GM19455 (cell line): ENCODE measurements around the gene ZNF462.

ENCODE experiments used
- ATAC-seq: cut with Tn5 transposase; IDR thresholded peaks from one replicate; pipeline ENCODE4 v1.9.1; 2021; ENCODE audit not compliant: unreplicated experiment

ZNF462 gene

GRCh38 chr9:106861640-106862109 is 1.3 kb upstream of the ZNF462 start:
- no peak for ATAC-seq

GRCh38 chr9:106862110-106862820 is 701 bp upstream of the ZNF462 start:
- no peak for ATAC-seq

GRCh38 chr9:106864373-106865143 is 1.6 kb downstream of the ZNF462 start:
- no peak for ATAC-seq

DNA sequence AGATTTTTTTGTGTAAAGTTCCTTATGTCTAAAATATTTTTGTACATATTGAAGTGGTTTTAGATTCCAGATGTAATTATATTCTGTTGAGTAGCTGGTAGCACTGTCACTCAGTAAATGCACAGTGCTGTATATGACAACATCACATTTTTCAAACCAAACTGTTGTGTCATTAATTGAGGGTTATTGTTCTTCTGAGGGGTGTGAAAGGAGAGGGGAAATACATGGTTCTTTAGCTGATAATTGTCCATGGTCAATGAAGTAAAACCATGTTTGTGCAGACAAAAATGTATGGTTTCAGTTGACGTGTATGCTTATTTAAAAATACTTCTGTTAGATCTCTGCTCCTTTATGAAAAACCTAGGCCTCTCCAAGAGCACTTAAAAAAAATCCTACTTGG is 3.3 kb downstream of the ZNF462 start:
- no peak for ATAC-seq

DNA sequence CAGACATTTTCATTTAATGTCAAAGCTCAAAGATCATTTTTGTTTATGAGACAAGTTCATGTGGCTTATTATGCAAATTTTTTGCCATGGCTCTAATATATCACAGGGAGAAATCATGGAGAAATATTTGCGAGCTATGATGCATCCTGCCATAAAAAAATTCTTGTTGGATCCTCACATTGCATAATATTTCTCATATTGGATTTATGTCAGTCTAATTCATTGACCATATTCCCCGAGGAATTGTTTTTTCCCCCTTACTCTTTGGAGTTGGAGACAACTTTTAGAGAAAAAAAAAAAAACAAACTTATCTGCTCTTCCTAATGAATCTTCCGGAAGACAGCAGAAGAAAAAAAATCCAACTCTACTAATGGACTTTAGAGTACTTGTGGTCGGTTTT is 4.3 kb downstream of the ZNF462 start:
- no peak for ATAC-seq

DNA sequence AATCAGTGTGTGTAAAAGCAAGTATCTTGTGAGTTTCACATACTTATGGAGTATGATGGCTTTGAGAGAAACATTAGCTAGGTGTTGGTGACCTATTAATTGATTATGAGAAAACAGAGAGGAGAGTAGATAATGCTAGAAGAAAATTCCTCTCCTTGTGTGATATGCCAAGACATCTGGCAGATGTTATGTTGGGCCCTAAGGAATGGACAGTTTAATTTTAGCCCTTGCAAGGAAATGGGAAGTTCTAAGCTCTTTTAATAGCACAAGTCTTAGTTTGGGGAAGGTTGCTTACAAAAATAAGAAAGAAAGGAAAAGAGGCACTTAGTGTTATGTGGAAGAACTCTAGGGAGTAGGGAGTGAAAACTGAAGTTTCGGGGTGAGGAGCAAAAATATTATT is 5.1 kb downstream of the ZNF462 start:
- no peak for ATAC-seq

- no peak for ATAC-seq
Observed at GRCh38 chr9:106868565-106868964, 5.6 kb downstream of the ZNF462 start.

GRCh38 chr9:106869028-106869427 is 6.1 kb downstream of the ZNF462 start:
- ATAC-seq, result no peak

DNA sequence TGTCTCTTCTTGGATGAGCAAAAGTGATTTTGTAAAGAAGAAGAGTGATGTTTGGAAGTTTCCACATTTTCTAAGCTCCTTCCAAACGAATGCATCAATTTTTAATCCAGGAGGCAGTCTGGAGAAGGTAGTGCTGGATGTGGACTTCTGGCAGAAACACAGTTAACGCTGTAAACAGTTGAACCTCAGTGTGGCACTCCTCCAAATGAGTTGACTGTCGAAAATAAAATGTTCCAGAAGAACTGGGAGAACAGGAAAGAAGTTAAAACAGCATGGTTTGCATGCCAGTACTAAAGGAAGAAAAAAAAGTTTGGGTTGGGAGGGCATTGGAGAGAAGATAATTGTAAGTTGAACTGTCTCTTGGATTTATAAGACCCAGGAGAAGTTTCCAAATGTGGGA is 6.5 kb downstream of the ZNF462 start:
- ATAC-seq, result no peak

DNA sequence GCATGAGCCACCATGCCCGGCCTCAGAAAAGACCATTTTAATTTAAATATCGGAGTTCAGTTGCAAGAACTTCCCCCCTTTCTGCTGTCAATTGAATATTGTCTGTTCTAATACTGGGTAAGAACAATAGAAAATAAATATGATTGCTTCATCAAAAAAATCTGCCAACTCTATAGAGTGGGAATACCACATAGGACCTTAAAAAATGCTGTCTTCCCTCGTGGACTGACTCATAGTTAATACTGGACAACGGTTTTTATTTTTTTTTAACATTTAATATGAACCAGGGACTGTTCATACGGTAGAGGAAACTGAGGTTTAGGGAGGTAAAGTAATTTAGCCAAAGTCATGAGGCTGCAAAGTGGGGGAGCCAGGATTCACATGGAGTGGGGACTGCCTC is 9.7 kb downstream of the ZNF462 start:
- ATAC-seq, result no peak

DNA sequence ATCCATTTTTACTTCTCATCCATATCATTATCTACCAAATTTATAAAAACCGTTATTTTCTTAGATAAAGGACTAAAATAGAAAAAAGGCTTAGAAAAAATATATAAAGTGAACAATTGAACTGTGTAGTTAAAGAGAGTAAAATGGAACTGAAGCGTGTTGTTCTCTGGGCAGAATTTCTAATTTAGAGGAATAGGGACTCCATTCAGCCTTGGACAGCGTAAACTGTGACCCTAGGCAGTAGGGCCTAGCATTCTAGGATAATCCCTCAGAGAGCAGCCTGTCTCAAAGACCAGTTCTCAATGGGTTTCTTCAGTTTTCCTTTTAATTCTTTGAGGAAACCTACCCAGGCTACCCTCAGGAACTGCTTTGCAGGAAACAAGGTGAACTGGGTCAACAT is 11.1 kb downstream of the ZNF462 start:
- no peak for ATAC-seq

DNA sequence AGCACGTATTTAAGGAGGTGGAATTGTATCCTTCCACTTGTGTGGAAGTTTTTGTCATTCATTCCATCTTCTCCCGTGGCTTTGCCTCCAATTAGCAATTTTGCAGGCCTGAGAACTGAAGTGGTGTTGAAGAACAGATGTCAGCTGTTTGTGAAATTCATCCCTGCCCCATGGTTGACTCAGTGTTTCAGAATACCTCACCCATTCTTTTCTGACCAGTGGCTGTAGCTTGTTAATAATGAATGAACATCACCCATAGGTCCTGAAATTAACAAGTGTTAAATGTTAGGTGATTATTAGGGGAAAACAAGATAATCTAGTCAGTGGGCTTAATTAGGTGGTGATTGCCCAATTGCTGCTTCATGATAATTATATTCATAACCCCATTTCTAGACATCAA is 11.7 kb downstream of the ZNF462 start:
- no peak for ATAC-seq

GRCh38 chr9:106875529-106875928 is 12.6 kb downstream of the ZNF462 start:
- ATAC-seq, result no peak

GRCh38 chr9:106877345-106877744 is 14.4 kb downstream of the ZNF462 start:
- no peak for ATAC-seq

GRCh38 chr9:106878081-106878837 is 15.3 kb downstream of the ZNF462 start:
- ATAC-seq, result no peak

DNA sequence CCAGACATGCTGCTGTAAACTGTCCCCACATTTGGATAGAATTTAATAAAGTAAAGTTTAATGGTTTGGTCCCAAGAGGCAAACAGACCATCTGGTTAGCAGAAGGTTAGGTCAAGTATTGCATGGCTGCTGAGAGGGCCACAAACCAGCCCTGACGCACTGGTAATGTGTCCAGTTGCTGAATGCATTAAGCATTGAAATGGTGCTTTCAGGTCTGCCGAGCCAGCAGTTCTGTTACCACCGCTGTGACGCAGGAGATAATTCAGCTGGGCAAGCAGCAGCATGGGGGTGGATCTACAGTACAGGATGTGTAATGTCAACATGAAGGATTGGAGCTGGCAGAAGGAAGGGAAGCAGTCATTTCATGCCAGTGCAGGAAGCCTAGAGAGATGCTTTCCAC is 16.0 kb downstream of the ZNF462 start:
- no peak for ATAC-seq

- ATAC-seq, result no peak
Observed at GRCh38 chr9:106879439-106879882, 16.5 kb downstream of the ZNF462 start.

DNA sequence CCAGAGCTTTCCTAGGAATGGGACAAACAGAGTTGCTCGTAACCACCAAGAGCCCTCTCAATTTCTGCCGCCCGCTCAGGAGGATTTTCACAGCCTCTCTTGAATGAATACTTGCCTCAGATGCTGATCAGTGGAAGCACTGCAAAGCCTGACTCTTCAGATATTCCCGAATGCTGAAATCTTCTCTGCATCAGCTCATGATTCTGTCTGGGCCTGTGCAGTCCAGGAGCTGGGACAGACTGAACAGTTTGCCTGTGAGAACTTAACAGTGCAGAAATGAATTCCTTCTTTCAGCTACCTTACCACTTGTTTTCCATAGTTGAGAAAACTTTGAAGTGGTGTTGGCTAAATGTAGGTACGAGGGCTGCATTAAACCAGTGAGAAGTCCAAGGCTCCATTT is 17.1 kb downstream of the ZNF462 start:
- no peak for ATAC-seq

DNA sequence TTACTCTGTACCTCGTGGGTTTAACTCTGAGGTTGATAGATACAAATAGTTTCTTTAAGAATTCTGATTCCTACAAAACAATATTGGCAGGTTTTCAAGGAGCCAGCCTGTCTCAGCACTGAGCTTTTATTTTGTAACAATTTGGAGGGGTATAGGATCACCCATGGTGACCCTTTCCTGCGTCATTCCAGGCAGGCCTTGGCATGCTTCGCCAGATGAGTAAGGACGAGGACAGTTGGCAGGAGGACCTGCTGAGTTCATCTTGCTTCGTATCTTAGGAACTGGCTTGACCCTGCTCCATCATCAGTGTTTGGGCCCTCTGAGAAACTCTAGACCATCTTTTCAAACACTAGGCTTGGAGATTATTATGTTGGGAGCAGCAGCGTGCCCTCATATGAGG is 17.9 kb downstream of the ZNF462 start:
- ATAC-seq, result no peak

GRCh38 chr9:106883030-106883429 is 20.1 kb downstream of the ZNF462 start:
- no peak for ATAC-seq

DNA sequence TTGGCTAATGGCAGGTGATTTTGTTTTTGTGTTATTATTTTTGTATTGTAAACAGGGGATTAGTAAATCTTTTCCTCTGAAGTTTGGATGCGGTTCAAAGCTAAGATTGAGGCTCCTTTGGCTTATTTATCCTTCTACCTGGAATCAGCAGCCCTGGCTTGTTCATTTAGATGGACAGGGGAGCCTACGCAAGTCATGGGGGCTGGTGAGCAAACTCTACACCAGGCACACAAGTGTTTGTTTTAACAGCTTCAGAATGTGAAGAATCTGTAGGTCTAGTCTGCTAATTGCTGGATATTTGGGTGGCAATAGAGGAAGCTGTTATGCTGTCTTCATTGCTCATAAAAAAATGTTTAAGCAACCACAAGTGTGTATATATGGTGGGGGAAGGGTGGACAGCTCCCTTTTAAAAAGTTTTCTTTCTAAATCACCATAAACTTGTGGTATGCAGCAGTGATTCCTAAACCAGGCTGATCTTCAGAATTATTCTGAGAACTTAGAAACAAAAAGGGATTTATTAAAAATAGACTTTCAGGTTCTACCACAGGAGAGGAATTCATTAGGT is 20.7 kb downstream of the ZNF462 start:
- no peak for ATAC-seq
